ENCODE data around the gene CHFR. TPM values are rescaled to one million over a fixed set of nuclear protein-coding genes. Genes with fewer than 3 reads are reported as not detected.
"Not testable (repeated sequence)": the region's sequence is repeated elsewhere in the genome, so short reads cannot be mapped to it uniquely, and the experiment has no call there.

CHFR gene
- total and polyA plus RNA-seq, 2 experiments from 2014 or later: 23.0 to 42.7 TPM

DNA sequence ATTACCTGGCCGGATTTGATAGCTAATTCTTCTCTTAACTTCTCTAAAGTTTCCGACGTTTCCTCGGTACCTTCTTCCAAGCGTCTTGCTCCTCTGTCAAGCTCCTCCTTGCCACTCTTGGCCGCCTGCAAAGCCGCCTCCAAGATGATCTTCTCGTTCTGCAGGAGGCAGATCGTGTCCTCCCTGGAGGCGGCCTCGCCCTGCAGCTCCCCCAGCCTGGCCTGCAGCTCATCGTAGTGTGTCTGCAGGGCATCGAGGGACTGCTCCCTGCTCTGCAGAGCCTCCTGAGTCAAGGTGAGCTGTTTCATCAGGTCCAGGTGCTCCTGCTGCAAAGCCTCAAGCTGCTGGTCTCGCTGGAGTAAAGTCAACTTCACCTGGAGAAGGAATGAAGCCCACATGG is 91.6 kb downstream of the CHFR start (continued):
- TF ChIP-seq REST (IDR thresholded peaks at IDR 0.05; ENCODE audit: unreplicated experiment): no peak
- no peak for TF ChIP-seq POLR2AphosphoS5 (IDR thresholded peaks at IDR 0.05; ENCODE audit: low read depth)
- TF ChIP-seq ZNF114 (CRISPR knock-in tag; IDR thresholded peaks at IDR 0.05): no peak

DNA sequence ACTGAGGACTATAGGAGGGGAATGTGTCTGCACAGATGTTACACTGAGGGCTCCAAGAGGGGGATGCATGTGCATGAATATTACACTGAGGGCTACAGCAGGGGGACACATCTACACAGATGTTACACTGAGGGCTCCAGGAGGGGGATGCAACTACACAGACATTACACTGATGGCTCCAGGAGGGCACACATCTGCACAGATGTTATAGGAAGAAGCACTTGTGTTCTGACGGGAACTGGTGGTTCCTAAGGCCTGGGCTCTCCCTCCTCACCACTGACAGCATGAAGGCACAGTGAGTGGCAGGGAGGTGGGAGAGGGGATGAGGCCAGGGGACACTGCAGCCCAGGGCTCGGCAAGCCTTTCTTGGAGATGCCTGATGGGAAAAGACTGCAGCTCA is 95.5 kb downstream of the CHFR start:
- peaks cover 68% of the 10 kb centered on the region for H3K36me3 Mint-ChIP-seq (ENCODE audit: low read depth)

GRCh38 chr12:132789099-132789471 is 98.3 kb downstream of the CHFR start:
- H3K4me2 ChIP-seq: no peak overlapping the region
- 0 out of 2 replicates have a peak, but pooled peaks cover 6% of the 10 kb centered on the region for H3F3A ChIP-seq (replicated peaks; ENCODE audit: low read depth)
- peaks cover 66% of the 10 kb centered on the region for H3K36me3 Mint-ChIP-seq (ENCODE audit: low read depth)
- DNase-seq (ENCODE audit: low spot score): no peak
- no peaks in the 10 kb centered on the region for H3K4me1 ChIP-seq (ENCODE audit: insufficient read depth)
- no peak overlapping the region for H3K4me3 ChIP-seq
- no peaks in the 10 kb centered on the region for H3K4me1 Mint-ChIP-seq
- no peaks in the 10 kb centered on the region for H4K20me1 ChIP-seq (replicated peaks; ENCODE audit: insufficient read depth)
- no peak overlapping the region for H3K27ac Mint-ChIP-seq
- ATAC-seq: no peak
- H3K79me2 ChIP-seq (replicated peaks; ENCODE audit: insufficient read depth): no peaks in the 10 kb centered on the region
- no peak overlapping the region for H3K27ac ChIP-seq (ENCODE audit: low read depth)
- TF ChIP-seq CREB1 (CRISPR knock-in tag; IDR thresholded peaks at IDR 0.05; ENCODE audit: low read depth) (no peak), JUNB (IDR thresholded peaks at IDR 0.05; ENCODE audit: unreplicated experiment) (no peak), EZH2 (IDR thresholded peaks at IDR 0.05; ENCODE audit: low read depth, unreplicated experiment) (no peak), REST (IDR thresholded peaks at IDR 0.05; ENCODE audit: unreplicated experiment) (no peak), ZNF331 (CRISPR knock-in tag; IDR thresholded peaks at IDR 0.05; ENCODE audit: low read depth) (no peak), STAT1 (IDR thresholded peaks at IDR 0.05; ENCODE audit: unreplicated experiment) (no peak)
- H3K36me3 ChIP-seq (ENCODE audit: insufficient read depth): peaks cover 3% of the 10 kb centered on the region; the same call in 1 of the 2 replicates
- H3K27me3 Mint-ChIP-seq (ENCODE audit: insufficient read depth, low read depth, poor library complexity): peaks cover 7% of the 10 kb centered on the region
- no peaks in the 10 kb centered on the region for H3K27me3 ChIP-seq (ENCODE audit: insufficient read depth)
- 0 out of 3 replicates have a peak, but pooled peaks cover 3% of the 10 kb centered on the region for H3K9me3 Mint-ChIP-seq
- no peak overlapping the region for H3K4me3 Mint-ChIP-seq
- H2AFZ ChIP-seq: no peak overlapping the region
- no peaks in the 10 kb centered on the region for H3K9me2 ChIP-seq (ENCODE audit: insufficient read depth)

More for the DNA sequence above, 95.5 kb downstream of the CHFR start:
- not testable (repeated sequence) for H3K4me3 Mint-ChIP-seq; ATAC-seq; H3K4me2 ChIP-seq; H3K4me3 ChIP-seq; H3K9me2 ChIP-seq (ENCODE audit: insufficient read depth); H2AFZ ChIP-seq; H3K4me1 ChIP-seq (ENCODE audit: insufficient read depth); H3K27me3 Mint-ChIP-seq (ENCODE audit: insufficient read depth, low read depth, poor library complexity); DNase-seq (ENCODE audit: low spot score); H3K4me1 Mint-ChIP-seq; H3K9me3 Mint-ChIP-seq; H3K27me3 ChIP-seq (ENCODE audit: insufficient read depth); H4K20me1 ChIP-seq (replicated peaks; ENCODE audit: insufficient read depth); H3F3A ChIP-seq (replicated peaks; ENCODE audit: low read depth); H3K27ac Mint-ChIP-seq; H3K27ac ChIP-seq (ENCODE audit: low read depth); H3K79me2 ChIP-seq (replicated peaks; ENCODE audit: insufficient read depth); H3K36me3 ChIP-seq (ENCODE audit: insufficient read depth)

Data from GM23338 (cell line).